NCI-H510A treated with DMSO at 0.1 percent for 48 hours (cell line): Measurements from ENCODE around the gene MMP7.
A peak's percentile ranks its signal among the peaks of the same experiment; 100 is the strongest.
"Not testable (repeated sequence)": the region's sequence is repeated elsewhere in the genome, so short reads cannot be mapped to it uniquely, and the experiment has no call there.

Experiments
- DNase-seq: peaks from one replicate; lab custom pipeline; 2025; lab: John Stamatoyannopoulos, UW

MMP7 gene

DNA sequence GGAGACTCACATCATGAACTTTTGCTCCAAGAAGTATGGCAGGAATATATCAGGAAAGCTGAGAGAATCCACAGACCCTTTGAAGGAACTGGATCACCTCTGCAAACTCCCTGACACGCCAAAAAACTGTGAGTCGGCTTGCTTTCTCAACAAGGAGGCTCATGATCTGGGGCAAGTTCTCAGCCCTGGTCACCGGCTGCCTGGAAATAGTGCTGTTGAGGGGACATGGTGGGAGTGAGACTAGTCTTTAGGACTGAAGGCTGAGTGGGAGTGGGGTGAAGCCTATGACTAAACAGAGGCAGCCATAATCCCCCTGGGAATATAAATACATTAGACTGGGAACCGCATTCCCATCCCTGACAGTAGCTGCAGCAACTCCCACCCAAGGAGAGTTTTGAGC is 8.4 kb upstream of the MMP7 start:
- DNase-seq = no peak

DNA sequence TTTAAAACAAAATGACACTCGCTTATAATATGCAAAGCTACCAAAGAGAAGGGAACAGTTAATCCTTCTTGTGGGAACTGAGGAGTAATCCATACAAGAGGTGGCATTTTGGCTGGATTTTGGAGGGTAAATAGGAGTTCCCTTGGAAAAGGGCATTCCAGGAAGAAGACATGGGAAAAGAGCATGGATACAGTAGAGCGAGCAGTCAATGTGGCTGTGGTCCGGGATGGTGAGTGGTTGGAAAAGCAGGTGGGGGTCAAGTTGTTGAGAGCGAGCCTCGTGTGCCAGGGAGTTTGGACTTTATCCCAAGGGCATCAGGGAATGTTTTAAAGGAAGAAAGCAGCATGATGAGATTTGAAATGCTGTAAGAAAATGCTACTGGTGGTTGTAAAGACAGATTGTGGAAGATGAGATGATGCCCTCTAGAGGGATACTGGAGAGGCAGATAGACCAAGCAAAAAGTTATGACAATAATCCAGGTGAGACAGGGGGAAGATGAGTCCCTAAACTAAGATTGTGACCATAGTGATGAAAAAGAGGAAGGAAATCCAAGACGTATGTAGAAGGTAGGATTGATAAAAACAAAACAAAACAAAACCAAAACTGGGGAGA is 3.8 kb upstream of the MMP7 start:
- DNase-seq = no peak

DNA sequence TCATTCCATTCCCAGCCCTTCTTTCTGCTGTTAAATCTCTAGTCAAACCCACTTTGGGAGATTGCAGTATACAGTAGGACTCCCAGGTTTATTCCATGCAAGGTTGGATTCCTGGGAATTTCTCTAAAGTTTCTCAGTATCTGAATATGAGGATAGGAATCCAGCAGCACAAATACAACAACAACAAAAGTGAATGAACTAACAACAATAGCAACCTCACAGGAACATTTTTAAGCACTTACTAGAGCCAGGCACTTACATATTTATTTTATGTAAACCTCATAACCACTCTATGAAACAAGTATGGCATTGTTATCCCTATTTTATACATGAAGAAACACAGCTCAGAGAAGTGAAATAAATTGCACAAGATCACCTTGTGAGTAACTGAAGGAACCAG is 1.9 kb downstream of the MMP7 start:
- DNase-seq = no peak

GRCh38 chr11:102527684-102528083 is 2.9 kb downstream of the MMP7 start:
- no peak for DNase-seq

DNA sequence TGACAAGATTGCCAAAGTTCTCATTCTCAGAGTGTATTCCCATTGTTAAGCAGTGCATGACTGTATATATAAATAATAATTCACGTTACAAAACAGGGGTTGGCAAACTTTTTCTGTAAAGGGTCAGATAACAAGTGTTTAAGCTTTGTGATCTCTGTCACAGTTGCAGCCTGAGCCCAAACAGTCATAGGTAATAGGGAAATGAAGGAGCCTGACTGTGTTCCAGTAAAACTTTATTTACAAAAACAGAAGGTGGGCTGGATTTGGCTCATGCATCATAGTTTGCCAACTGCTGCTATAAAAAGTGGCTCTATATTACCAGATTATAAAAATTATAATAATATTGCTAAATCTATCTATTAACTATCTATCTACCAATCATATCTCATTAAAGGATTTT is 3.5 kb downstream of the MMP7 start:
- no peak for DNase-seq

GRCh38 chr11:102523887-102524286 is 6.7 kb downstream of the MMP7 start:
- no peak for DNase-seq

DNA sequence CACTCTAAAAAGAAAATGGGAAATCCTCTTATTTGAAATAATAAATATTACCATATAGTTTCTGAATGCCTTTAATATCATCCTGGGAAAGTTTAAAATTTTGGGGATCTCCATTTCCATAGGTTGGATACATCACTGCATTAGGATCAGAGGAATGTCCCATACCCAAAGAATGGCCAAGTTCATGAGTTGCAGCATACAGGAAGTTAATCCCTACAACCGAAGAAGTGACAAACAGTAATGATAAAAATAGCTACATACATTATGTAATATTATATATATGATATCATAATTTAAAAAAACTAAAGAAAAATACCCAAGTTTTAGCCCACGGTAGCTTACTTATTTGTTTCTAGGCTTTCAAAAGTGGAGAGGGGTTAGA is 7.4 kb downstream of the MMP7 start:
- no peak for DNase-seq

- no peak for DNase-seq
These were observed 8.0 kb downstream of the MMP7 start for GRCh38 chr11:102522312-102523188.

GRCh38 chr11:102521121-102521520 is 9.4 kb downstream of the MMP7 start:
- DNase-seq = no peak

GRCh38 chr11:102520514-102520913 is 10.0 kb downstream of the MMP7 start:
- no peak for DNase-seq

GRCh38 chr11:102518296-102519094 is 12.1 kb downstream of the MMP7 start:
- DNase-seq = no peak

DNA sequence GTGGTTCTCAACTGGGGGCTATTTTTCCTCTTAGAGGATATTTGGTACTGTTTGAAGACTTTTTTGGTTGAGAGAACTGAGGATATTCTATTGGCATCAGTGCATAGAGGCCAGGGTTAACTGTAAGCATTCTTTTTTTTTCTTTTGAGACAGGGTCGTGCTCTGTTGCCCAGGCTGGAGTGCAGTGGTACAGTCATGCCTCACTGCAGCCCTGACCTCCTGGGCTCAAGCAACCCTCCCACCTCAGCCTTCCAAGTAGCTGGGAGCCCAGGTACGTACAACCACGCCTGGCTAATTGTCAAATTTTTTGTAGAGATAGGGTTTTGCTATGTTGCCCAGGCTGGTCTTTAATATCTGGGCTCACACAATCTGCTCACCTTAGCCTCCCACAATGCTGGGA is 12.9 kb downstream of the MMP7 start:
- DNase-seq = no peak

DNA sequence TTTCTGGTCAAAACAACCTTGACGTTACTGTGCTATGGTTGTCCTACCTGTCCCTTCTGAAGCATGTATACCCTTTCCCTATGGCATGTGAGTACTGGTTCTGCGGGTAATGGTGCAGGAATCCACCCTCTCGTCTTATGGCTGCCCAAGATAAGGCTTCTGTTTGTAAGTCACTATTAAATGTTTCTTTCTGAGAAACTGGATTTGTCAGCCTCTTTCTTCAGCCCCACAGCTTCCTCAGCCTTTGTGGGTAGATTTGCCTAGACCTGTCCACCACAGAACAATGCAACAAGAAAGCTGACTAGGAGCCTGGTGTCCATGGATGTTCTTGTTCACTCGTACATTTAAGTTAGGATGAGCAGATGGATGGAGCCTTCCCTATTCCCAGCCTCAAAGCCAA is 14.4 kb downstream of the MMP7 start:
- DNase-seq = no peak

DNA sequence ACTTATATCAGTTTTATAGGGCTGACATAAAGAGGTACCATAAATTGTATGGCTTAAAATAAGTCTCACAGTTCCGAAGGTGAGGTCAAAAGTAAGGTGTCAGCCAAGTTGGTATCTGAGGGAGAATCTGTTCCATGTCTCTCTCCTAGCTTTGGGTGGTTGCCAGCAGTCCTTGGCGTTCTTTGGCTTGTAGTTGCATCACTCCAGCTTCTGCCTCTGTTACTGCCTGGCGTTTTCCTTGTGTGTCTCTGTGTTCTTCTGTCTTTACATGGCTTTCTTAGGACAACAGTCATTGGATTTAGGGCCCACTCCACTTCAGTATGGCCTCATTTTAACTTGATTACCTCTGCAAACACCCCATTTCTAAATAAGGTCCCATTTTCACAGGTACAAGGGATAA is 16.7 kb downstream of the MMP7 start:
- no peak for DNase-seq

DNA sequence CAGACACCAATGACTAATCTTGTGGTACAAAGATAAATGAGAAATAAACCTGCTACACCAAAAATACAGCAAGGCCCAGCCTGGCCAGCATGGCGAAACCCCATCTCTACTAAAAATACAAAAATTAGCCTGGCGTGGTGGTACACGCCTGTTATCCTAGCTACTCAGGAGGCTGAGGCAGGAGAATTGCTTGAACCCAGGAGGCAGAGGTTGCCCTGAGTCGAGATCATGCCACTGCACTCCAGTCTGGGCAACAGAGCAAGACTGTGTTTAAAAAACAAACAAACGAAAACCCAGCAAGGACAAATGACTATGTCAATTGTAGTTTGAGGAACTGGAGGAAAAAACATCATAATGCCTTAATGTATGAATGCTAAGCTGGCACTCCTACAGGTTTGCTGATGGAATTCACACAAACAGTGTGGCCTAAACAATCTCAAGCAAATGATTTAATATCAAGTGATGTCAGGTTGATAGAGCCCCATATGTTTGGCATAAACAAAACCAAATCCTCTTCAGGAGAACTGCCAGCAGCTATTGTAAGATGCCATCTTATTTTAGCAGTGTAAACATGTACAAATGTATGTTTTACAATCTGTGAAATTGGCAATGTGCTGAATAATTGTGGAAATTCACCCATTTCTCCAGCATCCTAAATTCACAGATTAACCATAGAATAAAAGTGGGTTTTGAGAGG is 20.0 kb downstream of the MMP7 start:
- DNase-seq = no peak

GRCh38 chr11:102502831-102503230 is 27.7 kb downstream of the MMP7 start:
- DNase-seq = not testable (repeated sequence)

- no peak for DNase-seq
These were observed 29.7 kb downstream of the MMP7 start for GRCh38 chr11:102500829-102501228.

DNA sequence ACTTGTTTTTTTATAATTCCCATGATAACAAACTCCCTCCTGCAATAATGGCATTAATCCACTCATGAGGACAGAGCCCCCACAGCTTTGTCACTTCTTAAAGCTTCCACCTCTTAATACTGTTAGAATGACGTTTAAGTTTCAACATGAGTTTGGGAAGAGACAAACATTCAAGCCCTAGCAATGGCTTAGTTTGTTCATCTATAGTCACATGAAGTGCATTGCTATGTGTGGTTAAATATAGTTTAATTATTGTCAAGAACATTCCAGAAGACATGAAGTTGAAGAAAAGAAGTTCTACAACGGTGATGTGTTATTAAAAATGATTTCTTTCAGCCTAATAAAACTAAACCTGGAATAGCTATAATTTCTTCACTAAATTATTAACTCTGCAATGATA is 30.6 kb downstream of the MMP7 start:
- DNase-seq = no peak

- no peak for DNase-seq
These were observed 31.4 kb downstream of the MMP7 start for GRCh38 chr11:102499151-102499550.

DNA sequence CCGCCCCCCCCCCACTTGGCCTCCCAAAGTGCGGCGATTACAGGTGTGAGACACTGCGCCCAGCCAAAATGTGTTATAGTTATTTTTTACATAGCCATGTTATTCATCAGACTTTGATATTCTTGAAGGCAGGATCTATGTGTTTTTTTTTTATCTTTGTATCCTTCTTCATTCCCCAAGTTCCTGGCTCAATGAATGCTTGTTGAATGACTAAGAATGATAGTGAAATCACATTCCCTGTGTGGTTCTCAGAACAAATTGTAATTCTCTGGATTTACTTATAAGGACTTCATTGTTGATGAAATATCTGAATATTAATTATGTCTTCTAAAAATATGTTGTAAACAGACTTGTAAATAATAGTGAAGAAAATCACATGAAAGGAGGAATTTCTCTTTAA is 33.5 kb downstream of the MMP7 start:
- no peak for DNase-seq

DNA sequence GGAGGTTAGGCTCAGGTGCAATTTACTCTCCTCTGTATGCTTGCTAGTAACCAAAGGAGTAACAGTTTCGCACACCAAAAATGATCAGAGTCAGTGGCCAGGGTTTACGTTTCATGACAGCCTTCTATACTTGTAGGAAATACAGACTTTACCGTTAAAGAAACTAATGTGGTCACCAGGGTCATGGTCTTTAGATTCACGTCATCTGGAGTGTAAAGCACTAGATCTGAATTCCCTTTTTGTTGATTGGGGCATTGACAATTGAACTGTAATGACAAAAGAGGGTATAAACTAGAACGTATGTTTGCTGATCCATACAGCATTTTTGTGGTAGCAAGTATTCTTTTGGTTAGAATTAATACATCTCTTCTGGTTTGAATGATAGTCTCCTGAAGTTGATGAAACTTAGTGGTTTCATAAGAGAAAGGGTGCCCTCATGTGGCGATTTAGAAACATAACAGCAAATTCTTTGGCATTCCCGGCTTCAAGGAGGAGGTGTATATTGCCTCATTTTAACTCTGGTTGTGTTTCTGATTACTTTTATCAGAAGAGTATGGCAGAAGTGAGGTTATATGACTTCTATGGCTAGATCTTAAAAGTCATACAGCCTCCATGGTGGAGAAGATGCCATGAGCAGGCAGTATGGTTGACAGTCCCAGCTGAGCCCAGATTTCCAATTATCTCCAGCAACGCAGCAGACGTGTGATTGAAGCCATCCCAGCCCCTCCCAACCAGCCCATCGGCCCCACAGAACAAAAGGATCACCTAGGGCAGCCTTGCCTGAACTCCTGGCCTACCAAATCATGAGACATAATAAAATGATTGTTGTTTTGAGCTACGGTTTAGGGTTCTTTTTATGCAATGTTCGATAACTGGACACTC is 35.1 kb downstream of the MMP7 start:
- DNase-seq = peak; percentile 92
